Measurements from ENCODE around the gene NBEAL2.
A peak's percentile ranks its signal among the peaks of the same experiment; 100 is the strongest.

Gene NBEAL2

GRCh38 chr3:47000198-47000815, 20.8 kb downstream of the NBEAL2 start:
- DNase-seq (ENCODE audit: low read depth) = no peak

- DNase-seq (ENCODE audit: low read depth) = no peak
Measured at GRCh38 chr3:47000922-47001730, 21.7 kb downstream of the NBEAL2 start.

GRCh38 chr3:47001731-47002170, 22.3 kb downstream of the NBEAL2 start:
- DNase-seq (ENCODE audit: low read depth) = no peak

DNA sequence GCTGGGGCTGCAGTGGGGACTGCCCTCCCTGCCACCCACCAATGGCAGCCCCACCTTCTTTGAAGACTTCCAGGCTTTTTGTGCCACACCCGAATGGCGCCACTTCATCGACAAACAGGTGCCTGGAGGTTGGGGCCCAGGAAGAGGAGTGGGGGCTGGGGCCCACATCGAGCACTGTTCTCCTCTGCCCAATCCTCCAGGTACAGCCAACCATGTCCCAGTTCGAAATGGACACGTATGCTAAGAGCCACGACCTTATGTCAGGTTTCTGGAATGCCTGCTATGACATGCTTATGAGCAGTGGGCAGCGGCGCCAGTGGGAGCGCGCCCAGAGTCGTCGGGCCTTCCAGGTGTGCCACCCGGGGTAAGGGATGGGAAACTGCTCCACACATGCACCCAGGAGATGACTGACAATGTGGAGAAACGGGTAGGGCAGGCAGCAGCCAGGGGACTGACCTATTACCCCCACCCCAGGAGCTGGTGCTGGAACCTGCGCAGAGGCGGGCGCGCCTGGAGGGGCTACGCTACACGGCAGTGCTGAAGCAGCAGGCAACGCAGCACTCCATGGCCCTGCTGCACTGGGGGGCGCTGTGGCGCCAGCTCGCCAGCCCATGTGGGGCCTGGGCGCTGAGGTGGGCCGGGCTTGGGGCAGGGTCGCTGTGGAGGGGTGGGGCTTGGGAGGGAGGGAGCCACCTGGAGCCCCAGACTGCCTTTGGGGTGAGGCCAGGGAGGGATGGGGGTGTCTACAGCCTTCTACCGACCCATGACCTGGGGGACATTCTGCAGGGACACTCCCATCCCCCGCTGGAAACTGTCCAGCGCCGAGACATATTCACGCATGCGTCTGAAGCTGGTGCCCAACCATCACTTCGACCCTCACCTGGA, 22.9 kb downstream of the NBEAL2 start:
- no peak for DNase-seq (ENCODE audit: low read depth)

- DNase-seq (ENCODE audit: low read depth) = no peak
Measured at GRCh38 chr3:47003056-47003410, 23.6 kb downstream of the NBEAL2 start.

DNA sequence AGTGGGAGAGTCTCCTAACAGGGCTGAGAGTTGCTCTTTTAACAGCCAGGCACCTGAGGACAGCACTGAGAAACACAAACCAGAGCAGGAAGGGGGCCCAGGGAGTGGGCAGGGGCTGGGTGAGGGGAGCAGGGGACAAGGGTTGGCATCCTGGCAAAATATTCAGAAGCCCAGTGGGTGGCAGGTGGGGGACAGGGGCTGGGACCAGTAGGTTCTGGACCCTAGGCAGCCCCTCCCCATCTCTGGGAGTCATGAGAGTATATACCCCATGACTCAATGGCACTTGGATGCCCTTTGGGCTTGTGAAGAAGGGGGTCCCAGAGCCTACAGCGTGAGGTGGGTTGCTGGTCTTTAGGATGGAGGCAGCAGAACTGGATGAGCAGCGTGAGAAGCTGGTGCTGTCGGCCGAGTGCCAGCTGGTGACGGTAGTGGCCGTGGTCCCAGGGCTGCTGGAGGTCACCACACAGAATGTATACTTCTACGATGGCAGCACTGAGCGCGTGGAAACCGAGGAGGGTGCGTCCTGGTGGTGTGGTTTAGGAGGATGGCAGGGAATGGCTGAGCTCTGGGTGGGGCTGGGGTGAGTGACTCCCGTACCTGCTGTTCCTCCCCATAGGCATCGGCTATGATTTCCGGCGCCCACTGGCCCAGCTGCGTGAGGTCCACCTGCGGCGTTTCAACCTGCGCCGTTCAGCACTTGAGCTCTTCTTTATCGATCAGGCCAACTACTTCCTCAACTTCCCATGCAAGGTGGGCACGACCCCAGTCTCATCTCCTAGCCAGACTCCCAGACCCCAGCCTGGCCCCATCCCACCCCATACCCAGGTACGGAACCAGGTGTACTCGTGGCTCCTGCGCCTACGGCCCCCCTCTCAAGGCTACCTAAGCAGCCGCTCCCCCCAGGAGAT, 24.2 kb downstream of the NBEAL2 start:
- no peak for DNase-seq (ENCODE audit: low read depth)

- no peak for DNase-seq (ENCODE audit: low read depth)
Measured at GRCh38 chr3:47004369-47005211, 25.1 kb downstream of the NBEAL2 start.

- DNase-seq (ENCODE audit: low read depth) = no peak
Measured at GRCh38 chr3:47005212-47006144, 26.0 kb downstream of the NBEAL2 start.

DNA sequence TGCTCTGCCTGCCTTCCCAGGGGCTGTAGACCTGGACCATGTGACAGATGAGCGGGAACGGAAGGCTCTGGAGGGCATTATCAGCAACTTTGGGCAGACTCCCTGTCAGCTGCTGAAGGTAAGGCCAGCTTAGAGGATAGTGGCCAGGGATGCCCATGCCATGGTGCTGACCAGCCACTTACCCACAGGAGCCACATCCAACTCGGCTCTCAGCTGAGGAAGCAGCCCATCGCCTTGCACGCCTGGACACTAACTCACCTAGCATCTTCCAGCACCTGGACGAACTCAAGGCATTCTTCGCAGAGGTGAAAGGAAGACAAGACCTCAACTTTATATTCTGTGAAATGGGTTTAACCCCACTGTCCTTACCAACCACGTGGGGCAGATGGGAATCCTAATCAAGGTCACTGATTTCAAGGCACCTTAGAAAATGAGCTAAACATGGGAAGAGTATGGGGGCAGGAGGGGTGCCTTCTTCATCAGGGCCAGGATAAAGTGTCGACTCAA, 26.7 kb downstream of the NBEAL2 start:
- DNase-seq (ENCODE audit: low read depth) = no peak

DNA sequence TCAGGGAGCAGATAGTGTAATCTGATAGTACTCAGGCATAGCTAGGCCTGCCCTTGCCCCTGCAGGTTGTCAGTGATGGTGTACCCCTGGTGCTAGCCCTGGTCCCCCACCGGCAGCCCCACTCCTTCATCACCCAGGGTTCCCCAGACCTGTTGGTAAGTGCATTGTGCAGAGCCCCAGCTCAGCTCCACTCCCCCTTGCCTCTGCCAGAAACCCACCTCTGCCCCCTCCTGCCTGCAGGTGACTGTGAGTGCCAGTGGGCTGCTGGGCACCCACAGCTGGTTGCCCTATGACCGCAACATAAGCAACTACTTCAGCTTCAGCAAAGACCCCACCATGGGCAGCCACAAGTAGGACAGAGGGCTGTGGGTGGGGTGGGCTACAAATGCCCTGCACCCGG, 27.5 kb downstream of the NBEAL2 start:
- no peak for DNase-seq (ENCODE audit: low read depth)

DNA sequence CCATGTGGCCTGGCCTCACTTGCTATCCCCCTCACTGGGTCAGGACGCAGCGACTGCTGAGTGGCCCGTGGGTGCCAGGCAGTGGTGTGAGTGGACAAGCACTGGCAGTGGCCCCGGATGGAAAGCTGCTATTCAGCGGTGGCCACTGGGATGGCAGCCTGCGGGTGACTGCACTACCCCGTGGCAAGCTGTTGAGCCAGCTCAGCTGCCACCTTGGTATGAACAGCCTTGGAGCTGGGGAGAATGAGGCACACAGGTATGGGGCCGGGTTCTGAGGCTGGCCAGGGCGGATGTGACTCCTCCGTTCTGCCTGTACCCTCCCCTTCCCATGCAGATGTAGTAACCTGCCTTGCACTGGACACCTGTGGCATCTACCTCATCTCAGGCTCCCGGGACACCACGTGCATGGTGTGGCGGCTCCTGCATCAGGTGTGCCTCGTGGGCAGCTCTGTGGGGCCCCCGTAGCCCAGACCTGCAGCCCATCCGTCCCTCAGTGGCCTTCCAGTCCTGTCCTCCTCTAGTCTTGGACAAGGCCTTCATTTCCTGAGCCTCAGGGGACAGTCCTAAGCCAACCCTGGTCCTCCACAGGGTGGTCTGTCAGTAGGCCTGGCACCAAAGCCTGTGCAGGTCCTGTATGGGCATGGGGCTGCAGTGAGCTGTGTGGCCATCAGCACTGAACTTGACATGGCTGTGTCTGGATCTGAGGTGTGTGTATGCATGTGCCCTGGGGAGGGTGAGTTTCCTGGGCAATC, 28.2 kb downstream of the NBEAL2 start:
- DNase-seq (ENCODE audit: low read depth) = no peak

DNA sequence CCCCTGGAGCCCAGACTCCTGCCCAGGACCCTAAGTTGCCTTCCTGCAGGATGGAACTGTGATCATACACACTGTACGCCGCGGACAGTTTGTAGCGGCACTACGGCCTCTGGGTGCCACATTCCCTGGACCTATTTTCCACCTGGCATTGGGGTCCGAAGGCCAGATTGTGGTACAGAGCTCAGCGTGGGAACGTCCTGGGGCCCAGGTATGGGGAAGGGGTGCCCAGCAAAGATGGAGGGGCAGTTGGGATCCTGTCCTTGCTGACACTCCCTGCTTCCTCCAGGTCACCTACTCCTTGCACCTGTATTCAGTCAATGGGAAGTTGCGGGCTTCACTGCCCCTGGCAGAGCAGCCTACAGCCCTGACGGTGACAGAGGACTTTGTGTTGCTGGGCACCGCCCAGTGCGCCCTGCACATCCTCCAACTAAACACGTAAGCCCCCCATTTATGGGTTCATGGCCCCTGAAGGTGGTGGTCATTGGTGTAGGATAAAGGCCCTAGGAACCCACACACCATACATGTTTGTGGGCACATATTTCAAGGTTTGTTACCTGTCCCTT, 28.8 kb downstream of the NBEAL2 start:
- DNase-seq (ENCODE audit: low read depth) = no peak

DNA sequence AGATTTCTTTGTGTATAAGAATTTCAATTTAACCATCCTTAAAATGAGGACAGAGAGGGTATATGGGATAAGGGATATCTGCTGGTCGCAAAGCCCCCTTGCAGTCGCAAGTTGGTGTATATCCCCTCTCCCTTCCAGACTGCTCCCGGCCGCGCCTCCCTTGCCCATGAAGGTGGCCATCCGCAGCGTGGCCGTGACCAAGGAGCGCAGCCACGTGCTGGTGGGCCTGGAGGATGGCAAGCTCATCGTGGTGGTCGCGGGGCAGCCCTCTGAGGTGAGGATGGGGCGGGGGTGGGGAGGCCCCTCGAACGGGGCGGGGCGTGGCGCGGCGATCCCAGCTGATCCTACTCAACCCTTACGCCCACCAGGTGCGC, 29.4 kb downstream of the NBEAL2 start:
- no peak for DNase-seq (ENCODE audit: low read depth)

DNA sequence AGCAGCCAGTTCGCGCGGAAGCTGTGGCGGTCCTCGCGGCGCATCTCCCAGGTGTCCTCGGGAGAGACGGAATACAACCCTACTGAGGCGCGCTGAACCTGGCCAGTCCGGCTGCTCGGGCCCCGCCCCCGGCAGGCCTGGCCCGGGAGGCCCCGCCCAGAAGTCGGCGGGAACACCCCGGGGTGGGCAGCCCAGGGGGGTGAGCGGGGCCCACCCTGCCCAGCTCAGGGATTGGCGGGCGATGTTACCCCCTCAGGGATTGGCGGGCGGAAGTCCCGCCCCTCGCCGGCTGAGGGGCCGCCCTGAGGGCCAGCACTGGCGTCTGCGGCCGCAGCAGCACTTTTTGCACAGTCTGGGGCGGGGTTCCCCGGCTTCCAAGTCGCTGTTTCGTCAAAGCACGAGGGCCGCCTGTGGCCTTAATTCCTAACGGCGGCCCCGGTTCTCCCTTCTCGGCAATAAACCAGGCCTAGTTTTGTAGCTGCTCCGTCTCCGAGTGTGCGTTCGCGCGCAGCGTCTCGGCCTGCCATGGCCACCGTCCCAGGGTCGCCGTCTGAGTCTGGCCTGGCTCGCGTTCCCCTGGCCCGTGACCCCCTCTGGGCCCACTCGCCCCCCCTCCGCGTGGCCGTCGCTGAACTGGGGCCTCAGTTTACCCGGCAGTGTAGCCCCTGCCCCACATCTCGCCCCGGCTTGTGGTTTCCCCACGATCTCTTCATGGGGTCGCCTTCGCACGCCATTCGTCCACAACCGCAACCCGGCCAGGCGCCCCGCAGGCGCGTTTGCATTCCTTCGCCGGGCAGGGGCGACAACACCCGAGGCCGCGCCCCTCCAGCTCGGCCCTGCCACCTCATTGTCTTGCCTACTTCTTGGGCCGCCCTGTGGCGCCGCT, 30.0 kb downstream of the NBEAL2 start:
- DNase-seq (ENCODE audit: low read depth) = peak; percentile 50

DNA sequence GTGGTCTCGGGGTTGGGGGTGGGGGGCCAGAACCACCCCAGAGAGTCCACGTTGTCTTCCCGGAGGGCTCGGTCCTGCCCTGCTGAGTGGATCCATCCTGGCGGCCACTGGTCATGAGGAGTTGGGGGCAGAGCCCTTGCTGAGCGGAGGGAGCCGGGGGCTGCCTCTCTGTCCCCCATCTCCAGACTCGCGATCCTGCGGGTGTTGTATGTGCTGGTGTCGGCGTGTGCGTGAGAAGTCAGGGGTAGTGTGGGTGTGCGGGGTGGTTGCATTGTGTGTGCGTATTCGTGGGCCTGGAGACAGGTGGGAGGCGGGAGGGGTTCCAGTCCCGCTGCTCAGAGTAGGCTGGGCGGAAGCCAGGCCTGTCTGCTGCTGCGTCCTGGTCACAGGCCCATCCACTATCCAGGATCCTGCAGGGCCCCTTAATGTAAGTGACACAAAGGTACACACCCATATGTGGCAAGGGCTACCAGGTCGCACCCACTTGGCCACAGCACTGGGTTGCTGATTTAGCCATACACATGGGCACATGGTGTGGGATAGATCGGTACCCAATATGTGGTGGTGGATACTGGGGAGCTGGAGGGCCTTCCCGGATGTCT, 30.7 kb downstream of the NBEAL2 start:
- DNase-seq (ENCODE audit: low read depth) = no peak

- no peak for DNase-seq (ENCODE audit: low read depth)
Measured at GRCh38 chr3:47010910-47011309, 31.4 kb downstream of the NBEAL2 start.

DNA sequence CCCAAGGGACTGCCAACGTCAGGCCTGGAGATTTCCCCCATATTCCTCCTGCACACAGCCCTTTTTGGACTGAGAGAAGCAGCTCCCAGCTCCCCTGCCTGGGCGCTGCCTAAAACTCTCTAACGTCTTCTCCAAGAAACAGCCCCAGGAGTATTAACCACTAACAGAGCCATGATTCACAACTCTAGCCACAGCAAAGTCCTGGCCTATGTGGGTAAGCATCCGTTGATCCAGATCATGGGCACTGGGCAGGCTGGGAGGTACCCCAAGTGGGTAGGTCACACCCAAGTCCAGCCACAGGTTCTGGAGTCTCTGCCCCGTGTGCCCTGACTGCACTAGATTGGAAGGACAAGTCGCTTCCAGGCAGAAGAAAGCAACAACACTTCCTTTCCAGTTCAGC, 31.9 kb downstream of the NBEAL2 start:
- no peak for DNase-seq (ENCODE audit: low read depth)

Measured in stimulated activated CD4-positive, alpha-beta T cell treated with anti-CD3 and anti-CD28 coated beads, Interleukin-2, amount 100 ng/mL, for 4 hours (primary cell).